ENCODE measurements around the gene SPTBN4.

Gene SPTBN4

GRCh38 chr19:40571005-40571318 lies 104.2 kb downstream of the SPTBN4 start:
- peaks cover 43% of the 10 kb centered on the region for H3K27me3 ChIP-seq (ENCODE audit: control insufficient read depth, insufficient read depth, low read length)
- H3K9ac ChIP-seq (ENCODE audit: low read depth, low read length): no peak overlapping the region
- H3K4me3 ChIP-seq (ENCODE audit: low read depth, low read length): peak overlapping the region; percentile 20; the same call in 1 of the 2 replicates
- no peak overlapping the region for H3K27ac ChIP-seq (ENCODE audit: low read depth, low read length)
- no peaks in the 10 kb centered on the region; the same call in 1 of the 2 replicates for H3K4me1 ChIP-seq (ENCODE audit: control insufficient read depth, insufficient read depth, low read length)
- no peaks in the 10 kb centered on the region for H3K9me3 ChIP-seq (ENCODE audit: control insufficient read depth, insufficient read depth, low read length)
- no peaks in the 10 kb centered on the region for H3K36me3 ChIP-seq (ENCODE audit: control insufficient read depth, insufficient read depth, low read length)

DNA sequence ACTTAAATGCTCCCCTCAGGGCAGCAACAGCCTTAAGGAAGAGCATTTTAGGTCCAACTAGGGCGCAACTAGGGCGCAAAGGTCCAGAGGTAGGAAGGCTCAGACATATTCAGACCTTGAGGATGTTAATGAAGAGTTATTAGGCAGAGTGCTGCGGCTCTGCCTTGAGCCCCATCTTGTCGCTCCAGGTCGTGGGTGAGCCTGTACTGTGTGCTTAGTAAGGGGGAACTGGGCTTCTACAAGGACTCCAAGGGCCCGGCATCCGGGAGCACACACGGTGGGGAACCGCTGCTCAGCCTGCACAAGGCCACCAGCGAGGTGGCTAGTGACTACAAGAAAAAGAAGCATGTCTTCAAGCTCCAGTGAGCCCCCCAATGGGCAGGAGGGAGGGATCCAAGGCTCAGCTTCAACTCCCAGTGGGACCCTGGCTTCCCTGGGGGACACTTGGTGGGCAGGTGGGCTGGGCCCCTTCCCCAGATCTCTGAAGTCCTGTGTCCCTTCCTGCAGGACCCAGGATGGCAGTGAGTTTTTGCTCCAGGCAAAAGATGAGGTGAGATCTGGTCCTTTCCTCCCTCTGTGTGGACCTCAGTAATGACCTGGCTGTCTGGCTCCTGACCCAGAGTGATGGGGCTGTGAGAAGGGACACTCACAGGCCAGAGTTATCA lies 105.2 kb downstream of the SPTBN4 start:
- no peak overlapping the region for H3K27ac ChIP-seq (ENCODE audit: low read depth, low read length)
- H3K4me1 ChIP-seq (ENCODE audit: control insufficient read depth, insufficient read depth, low read length): no peaks in the 10 kb centered on the region; the same call in 1 of the 2 replicates
- H3K9ac ChIP-seq (ENCODE audit: low read depth, low read length): no peak overlapping the region
- H3K4me3 ChIP-seq (ENCODE audit: low read depth, low read length): no peak overlapping the region
- no peaks in the 10 kb centered on the region for H3K9me3 ChIP-seq (ENCODE audit: control insufficient read depth, insufficient read depth, low read length)
- H3K36me3 ChIP-seq (ENCODE audit: control insufficient read depth, insufficient read depth, low read length): no peaks in the 10 kb centered on the region
- peaks cover 34% of the 10 kb centered on the region for H3K27me3 ChIP-seq (ENCODE audit: control insufficient read depth, insufficient read depth, low read length)

GRCh38 chr19:40575326-40575725 lies 108.5 kb downstream of the SPTBN4 start:
- Histone ChIP-seq H3K4me3 (ENCODE audit: low read depth, low read length) (peak overlapping the region; percentile 81), H3K4me1 (ENCODE audit: control insufficient read depth, insufficient read depth, low read length) (no peaks in the 10 kb centered on the region), H3K36me3 (ENCODE audit: control insufficient read depth, insufficient read depth, low read length) (peaks cover 9% of the 10 kb centered on the region), H3K9ac (ENCODE audit: low read depth, low read length) (no peak overlapping the region), H3K9me3 (ENCODE audit: control insufficient read depth, insufficient read depth, low read length) (no peaks in the 10 kb centered on the region), H3K27ac (ENCODE audit: low read depth, low read length) (no peak overlapping the region), H3K27me3 (ENCODE audit: control insufficient read depth, insufficient read depth, low read length) (peaks cover under 1% of the 10 kb centered on the region; the same call in 1 of the 2 replicates)

DNA sequence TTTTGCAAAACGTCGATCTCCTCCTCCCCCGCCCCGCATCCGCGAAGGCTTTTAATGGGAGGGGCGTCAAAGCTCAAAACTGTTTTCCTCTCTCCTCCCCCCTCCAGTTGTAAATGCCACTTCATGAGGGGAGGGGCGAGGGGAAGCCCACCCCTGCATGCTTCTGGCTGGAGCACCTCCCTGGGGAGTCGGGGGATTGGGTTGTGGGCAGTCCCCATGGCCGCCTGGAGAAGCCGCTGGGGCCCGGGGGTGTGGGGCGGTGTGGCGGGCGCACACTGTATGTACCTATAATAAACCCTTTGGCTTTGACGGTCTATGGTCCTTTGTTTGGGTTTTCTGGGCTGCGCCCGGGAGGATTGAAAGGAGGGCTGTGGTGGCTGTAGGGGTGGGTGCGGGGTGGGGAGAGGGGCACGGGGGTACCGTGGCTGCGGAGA lies 109.4 kb downstream of the SPTBN4 start:
- Histone ChIP-seq H3K27me3 (ENCODE audit: control insufficient read depth, insufficient read depth, low read length) (no peaks in the 10 kb centered on the region), H3K36me3 (ENCODE audit: control insufficient read depth, insufficient read depth, low read length) (peaks cover 17% of the 10 kb centered on the region), H3K4me1 (ENCODE audit: control insufficient read depth, insufficient read depth, low read length) (no peaks in the 10 kb centered on the region), H3K27ac (ENCODE audit: low read depth, low read length) (no peak overlapping the region), H3K9ac (ENCODE audit: low read depth, low read length) (peak overlapping the region; percentile 30; the same call in 1 of the 2 replicates), H3K4me3 (ENCODE audit: low read depth, low read length) (peak overlapping the region; percentile 81), H3K9me3 (ENCODE audit: control insufficient read depth, insufficient read depth, low read length) (no peaks in the 10 kb centered on the region)

DNA sequence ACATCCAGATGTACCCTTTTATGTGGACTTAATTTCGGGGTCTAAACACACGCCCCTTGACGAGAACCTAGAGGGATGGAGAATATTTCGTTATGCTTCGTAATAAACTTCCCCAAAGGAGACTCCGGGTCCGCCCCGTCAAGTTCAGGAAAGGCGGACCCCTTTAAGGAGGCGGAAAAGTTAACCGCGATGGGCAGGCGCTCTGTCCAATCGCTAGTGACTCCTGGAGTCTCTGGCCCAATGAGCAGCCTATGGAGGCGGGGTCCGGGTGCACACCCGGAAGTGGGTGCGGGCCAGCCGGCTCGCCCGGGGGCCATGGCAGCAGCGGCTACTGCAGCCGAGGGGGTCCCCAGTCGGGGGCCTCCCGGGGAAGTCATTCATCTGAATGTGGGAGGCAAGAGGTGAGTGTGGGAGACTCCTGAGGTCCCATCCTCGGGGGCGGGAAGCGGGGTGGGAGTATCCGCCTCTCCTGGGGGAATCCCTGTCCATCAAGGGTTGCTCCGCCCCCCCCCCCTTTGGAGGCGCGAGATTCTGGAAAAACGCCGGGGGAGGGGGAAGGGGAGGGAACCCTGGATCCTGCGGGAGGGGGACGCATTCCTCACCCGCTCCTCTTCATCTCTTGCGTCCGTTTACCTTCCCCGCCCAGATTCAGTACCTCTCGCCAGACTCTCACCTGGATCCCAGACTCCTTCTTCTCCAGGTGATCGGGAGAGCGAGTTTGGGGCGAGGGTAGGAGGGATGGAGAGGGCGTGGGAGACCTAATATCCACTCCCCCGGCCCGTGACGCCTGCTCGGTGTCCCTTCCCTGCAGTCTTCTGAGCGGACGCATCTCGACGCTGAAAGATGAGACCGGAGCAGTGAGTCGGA lies 110.0 kb downstream of the SPTBN4 start, which contains the start of gene SHKBP1:
Gene SHKBP1, plus strand, starts transcription at position 289 of the 867 bp plus-strand sequence. Its CDS starts 27 bp downstream, at position 316.
- no peaks in the 10 kb centered on the region for H3K27me3 ChIP-seq (ENCODE audit: control insufficient read depth, insufficient read depth, low read length)
- peak within 1 kb of the TSS; percentile 36 for H3K9ac ChIP-seq (ENCODE audit: low read depth, low read length)
- H3K4me1 ChIP-seq (ENCODE audit: control insufficient read depth, insufficient read depth, low read length): no peaks in the 10 kb centered on the region
- H3K9me3 ChIP-seq (ENCODE audit: control insufficient read depth, insufficient read depth, low read length): no peaks in the 10 kb centered on the region
- peaks cover 22% of the 10 kb centered on the region for H3K36me3 ChIP-seq (ENCODE audit: control insufficient read depth, insufficient read depth, low read length)
- H3K27ac ChIP-seq (ENCODE audit: low read depth, low read length): peak within 1 kb of the TSS; percentile 40
- peak within 1 kb of the TSS; percentile 81 for H3K4me3 ChIP-seq (ENCODE audit: low read depth, low read length)

DNA sequence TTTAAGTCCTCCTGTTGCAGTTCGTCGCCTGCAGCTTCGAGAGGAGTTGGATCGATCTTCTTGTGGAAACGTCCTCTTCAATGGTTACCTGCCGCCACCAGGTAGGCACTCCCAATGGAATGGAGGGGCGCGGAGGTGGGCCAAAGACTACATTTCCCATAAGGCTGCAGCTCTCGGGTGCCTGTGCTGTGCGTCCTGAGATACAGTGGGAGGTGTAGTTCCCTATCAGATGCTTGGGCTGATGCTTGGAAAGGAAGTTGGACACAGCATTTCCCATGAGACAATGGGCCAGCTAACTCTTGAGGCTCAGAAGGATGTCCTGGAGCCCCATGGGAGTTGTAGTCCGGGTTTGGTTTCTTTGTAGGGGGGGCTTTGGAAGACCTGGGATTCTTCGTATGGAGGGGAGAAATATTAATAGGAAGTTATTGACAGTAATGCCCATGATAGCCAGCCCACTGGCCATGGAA lies 111.7 kb downstream of the SPTBN4 start:
- peak overlapping the region; percentile 81; the same call in 1 of the 2 replicates for H3K4me3 ChIP-seq (ENCODE audit: low read depth, low read length)
- peaks cover 33% of the 10 kb centered on the region for H3K36me3 ChIP-seq (ENCODE audit: control insufficient read depth, insufficient read depth, low read length)
- no peaks in the 10 kb centered on the region for H3K27me3 ChIP-seq (ENCODE audit: control insufficient read depth, insufficient read depth, low read length)
- no peak overlapping the region for H3K27ac ChIP-seq (ENCODE audit: low read depth, low read length)
- H3K4me1 ChIP-seq (ENCODE audit: control insufficient read depth, insufficient read depth, low read length): no peaks in the 10 kb centered on the region
- no peak overlapping the region for H3K9ac ChIP-seq (ENCODE audit: low read depth, low read length)
- H3K9me3 ChIP-seq (ENCODE audit: control insufficient read depth, insufficient read depth, low read length): no peaks in the 10 kb centered on the region

DNA sequence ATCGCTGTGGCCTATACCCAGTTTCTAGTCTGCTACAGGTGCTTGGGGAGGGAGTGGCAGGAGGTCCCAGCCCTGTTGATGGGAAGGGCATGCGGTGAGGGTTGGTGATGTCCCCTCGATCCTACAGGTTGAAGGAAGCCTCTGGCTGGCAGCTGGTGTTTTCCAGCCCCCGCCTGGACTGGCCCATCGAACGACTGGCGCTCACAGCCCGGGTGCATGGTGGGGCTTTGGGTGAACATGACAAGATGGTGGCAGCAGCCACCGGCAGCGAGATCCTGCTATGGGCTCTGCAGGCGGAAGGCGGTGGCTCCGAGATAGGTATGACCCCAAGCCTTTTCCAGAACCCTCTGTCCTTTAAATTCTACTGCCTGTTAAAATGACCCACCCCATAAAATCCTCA lies 113.8 kb downstream of the SPTBN4 start:
- Histone ChIP-seq H3K9me3 (ENCODE audit: control insufficient read depth, insufficient read depth, low read length) (no peaks in the 10 kb centered on the region), H3K27me3 (ENCODE audit: control insufficient read depth, insufficient read depth, low read length) (no peaks in the 10 kb centered on the region), H3K4me3 (ENCODE audit: low read depth, low read length) (no peak overlapping the region), H3K27ac (ENCODE audit: low read depth, low read length) (no peak overlapping the region), H3K4me1 (ENCODE audit: control insufficient read depth, insufficient read depth, low read length) (no peaks in the 10 kb centered on the region), H3K36me3 (ENCODE audit: control insufficient read depth, insufficient read depth, low read length) (peaks cover 44% of the 10 kb centered on the region), H3K9ac (ENCODE audit: low read depth, low read length) (no peak overlapping the region)

DNA sequence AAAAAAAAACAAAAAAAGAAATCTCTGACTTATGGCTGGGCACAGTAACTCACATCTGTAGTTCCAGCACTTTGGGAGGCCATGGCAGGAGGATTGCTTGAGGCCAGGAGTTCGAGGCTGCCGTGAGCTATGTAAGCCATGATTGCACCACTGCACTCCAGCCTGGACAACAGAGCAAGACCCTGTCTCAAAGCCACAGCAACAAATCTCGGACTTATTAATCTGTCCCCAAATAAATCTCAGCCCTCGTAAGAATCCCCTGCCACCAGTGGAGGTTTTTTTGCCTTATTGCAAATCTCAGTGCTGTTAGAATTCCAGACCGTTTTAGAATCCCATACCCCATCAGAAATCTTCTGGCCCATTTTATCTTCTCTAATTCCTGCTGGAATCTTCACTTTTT lies 114.7 kb downstream of the SPTBN4 start:
- H3K27me3 ChIP-seq (ENCODE audit: control insufficient read depth, insufficient read depth, low read length): no peaks in the 10 kb centered on the region
- no peaks in the 10 kb centered on the region for H3K9me3 ChIP-seq (ENCODE audit: control insufficient read depth, insufficient read depth, low read length)
- peaks cover 49% of the 10 kb centered on the region for H3K36me3 ChIP-seq (ENCODE audit: control insufficient read depth, insufficient read depth, low read length)
- H3K4me1 ChIP-seq (ENCODE audit: control insufficient read depth, insufficient read depth, low read length): no peaks in the 10 kb centered on the region
- no peak overlapping the region for H3K4me3 ChIP-seq (ENCODE audit: low read depth, low read length)
- no peak overlapping the region for H3K27ac ChIP-seq (ENCODE audit: low read depth, low read length)
- H3K9ac ChIP-seq (ENCODE audit: low read depth, low read length): no peak overlapping the region

GRCh38 chr19:40582467-40582866 lies 115.7 kb downstream of the SPTBN4 start:
- Histone ChIP-seq H3K36me3 (ENCODE audit: control insufficient read depth, insufficient read depth, low read length) (peaks cover 55% of the 10 kb centered on the region), H3K9ac (ENCODE audit: low read depth, low read length) (no peak overlapping the region), H3K27me3 (ENCODE audit: control insufficient read depth, insufficient read depth, low read length) (no peaks in the 10 kb centered on the region), H3K27ac (ENCODE audit: low read depth, low read length) (no peak overlapping the region), H3K4me1 (ENCODE audit: control insufficient read depth, insufficient read depth, low read length) (no peaks in the 10 kb centered on the region), H3K4me3 (ENCODE audit: low read depth, low read length) (no peak overlapping the region), H3K9me3 (ENCODE audit: control insufficient read depth, insufficient read depth, low read length) (no peaks in the 10 kb centered on the region)

GRCh38 chr19:40583283-40583682 lies 116.5 kb downstream of the SPTBN4 start:
- Histone ChIP-seq H3K27me3 (ENCODE audit: control insufficient read depth, insufficient read depth, low read length) (no peaks in the 10 kb centered on the region), H3K27ac (ENCODE audit: low read depth, low read length) (no peak overlapping the region), H3K4me1 (ENCODE audit: control insufficient read depth, insufficient read depth, low read length) (no peaks in the 10 kb centered on the region), H3K9me3 (ENCODE audit: control insufficient read depth, insufficient read depth, low read length) (no peaks in the 10 kb centered on the region), H3K36me3 (ENCODE audit: control insufficient read depth, insufficient read depth, low read length) (peaks cover 61% of the 10 kb centered on the region), H3K9ac (ENCODE audit: low read depth, low read length) (no peak overlapping the region), H3K4me3 (ENCODE audit: low read depth, low read length) (no peak overlapping the region)

- Histone ChIP-seq H3K27me3 (ENCODE audit: control insufficient read depth, insufficient read depth, low read length) (no peaks in the 10 kb centered on the region), H3K4me1 (ENCODE audit: control insufficient read depth, insufficient read depth, low read length) (no peaks in the 10 kb centered on the region), H3K36me3 (ENCODE audit: control insufficient read depth, insufficient read depth, low read length) (peaks cover 65% of the 10 kb centered on the region), H3K9ac (ENCODE audit: low read depth, low read length) (no peak overlapping the region), H3K9me3 (ENCODE audit: control insufficient read depth, insufficient read depth, low read length) (no peaks in the 10 kb centered on the region), H3K4me3 (ENCODE audit: low read depth, low read length) (no peak overlapping the region), H3K27ac (ENCODE audit: low read depth, low read length) (no peak overlapping the region)
Observed at GRCh38 chr19:40584007-40584406, 117.2 kb downstream of the SPTBN4 start.
